Astrocyte (in vitro differentiated cells and primary cell): ENCODE results near the gene KCNK10.

ENCODE experiments used
- CTCF ChIP-seq: IDR thresholded peaks from 2 replicates; pipeline ENCODE4 v1.5.1; 2011; ENCODE audit warnings: low read depth, mild to moderate bottlenecking, inconsistent platforms, low read length, moderate library complexity; ENCODE audit not compliant: insufficient read depth
- EZH2 ChIP-seq: IDR thresholded peaks from 2 replicates; pipeline ENCODE4 v1.6.1; 2012; ENCODE audit warnings: mild to moderate bottlenecking, low read length, inconsistent platforms; ENCODE audit not compliant: insufficient read depth

GRCh38 chr14:88154321-88154720, 168.7 kb downstream of the KCNK10 start:
- TF ChIP-seq CTCF (no peak), EZH2 (no peak)
